H9 (cell line): ENCODE measurements around the gene CCNO. TPM values are rescaled to one million over a fixed set of nuclear protein-coding genes. Genes with fewer than 3 reads are reported as not detected.

ENCODE experiments used
- DNase-seq: peaks from one replicate; pipeline ENCODE4 v3.0.0-alpha.2; 2017
- H2AFZ ChIP-seq: one replicate; pipeline ENCODE4 v1.6.1; 2013; ENCODE audit warnings: mild to moderate bottlenecking, low read length, control low read depth, moderate library complexity
- H2AK5ac ChIP-seq: 2 replicates; pipeline ENCODE4 v1.6.1; 2013; ENCODE audit warnings: low read length, control low read depth, mixed read lengths; ENCODE audit not compliant: insufficient read length
- H2BK120ac ChIP-seq: one replicate; pipeline ENCODE4 v1.6.1; 2013; ENCODE audit warnings: low read depth, mild to moderate bottlenecking, low read length, control low read depth, inconsistent platforms; ENCODE audit not compliant: poor library complexity, severe bottlenecking
- H2BK12ac ChIP-seq: 2 replicates; pipeline ENCODE4 v1.6.1; 2013; ENCODE audit warnings: low read length, control low read depth, mixed read lengths, low read depth; ENCODE audit not compliant: insufficient read length
- H2BK15ac ChIP-seq: 2 replicates; pipeline ENCODE4 v1.6.1; 2013; ENCODE audit warnings: low read depth, low read length, control low read depth
- H2BK20ac ChIP-seq: one replicate; pipeline ENCODE4 v1.6.1; 2013; ENCODE audit warnings: low read depth, mild to moderate bottlenecking, low read length, control low read depth, inconsistent platforms; ENCODE audit not compliant: poor library complexity, severe bottlenecking
- H2BK5ac ChIP-seq: 2 replicates; pipeline ENCODE4 v1.6.1; 2013; ENCODE audit warnings: low read length, control low read depth, mixed read lengths; ENCODE audit not compliant: insufficient read length
- H3K14ac ChIP-seq: 2 replicates; pipeline ENCODE4 v1.6.1; 2013; ENCODE audit warnings: low read length, control low read depth; ENCODE audit not compliant: insufficient read depth
- H3K18ac ChIP-seq: 2 replicates; pipeline ENCODE4 v1.6.1; 2013; ENCODE audit warnings: low read depth, mild to moderate bottlenecking, mixed read lengths, low read length, control low read depth; ENCODE audit not compliant: insufficient read length
- H3K23ac ChIP-seq: 2 replicates; pipeline ENCODE4 v1.6.1; 2013; ENCODE audit warnings: low read length, control low read depth, mixed read lengths, low read depth; ENCODE audit not compliant: insufficient read length
- H3K23me2 ChIP-seq: 2 replicates; pipeline ENCODE4 v1.6.1; 2013; ENCODE audit warnings: low read depth, mild to moderate bottlenecking, mixed read lengths, low read length, control low read depth; ENCODE audit not compliant: insufficient read length, poor library complexity, severe bottlenecking
- H3K27ac ChIP-seq: 2 replicates; pipeline ENCODE4 v1.5.1; 2013; ENCODE audit warnings: low read length, control low read depth, mixed read lengths, low read depth; ENCODE audit not compliant: insufficient read length
- H3K27me3 ChIP-seq: 2 replicates; pipeline ENCODE4 v1.6.1; 2013; ENCODE audit warnings: low read length, control low read depth, inconsistent platforms; ENCODE audit not compliant: insufficient read depth
- H3K4ac ChIP-seq: 2 replicates; pipeline ENCODE4 v1.6.1; 2013; ENCODE audit warnings: low read depth, mild to moderate bottlenecking, control low read depth, inconsistent platforms, low read length, moderate library complexity
- H3K4me1 ChIP-seq: 2 replicates; pipeline ENCODE4 v1.6.1; 2013; ENCODE audit warnings: low read length, control low read depth, inconsistent platforms; ENCODE audit not compliant: insufficient read depth
- H3K4me2 ChIP-seq: 2 replicates; pipeline ENCODE4 v1.6.1; 2013; ENCODE audit warnings: low read length, control low read depth, mixed read lengths; ENCODE audit not compliant: insufficient read length, insufficient read depth
- H3K56ac ChIP-seq: 2 replicates; pipeline ENCODE4 v1.6.1; 2013; ENCODE audit warnings: low read depth, mild to moderate bottlenecking, mixed read lengths, low read length, control low read depth; ENCODE audit not compliant: insufficient read length
- H3K79me1 ChIP-seq: 2 replicates; pipeline ENCODE4 v1.6.1; 2013; ENCODE audit warnings: low read depth, mild to moderate bottlenecking, moderate library complexity, low read length, control low read depth, inconsistent platforms; ENCODE audit not compliant: insufficient read depth, poor library complexity, severe bottlenecking
- H3K79me2 ChIP-seq: 2 replicates; pipeline ENCODE4 v1.6.1; 2013; ENCODE audit warnings: low read length, control low read depth, inconsistent platforms; ENCODE audit not compliant: insufficient read depth
- H3K9ac ChIP-seq: 2 replicates; pipeline ENCODE4 v1.6.1; 2013; ENCODE audit warnings: low read length, control low read depth, mixed read lengths; ENCODE audit not compliant: insufficient read length; ENCODE audit errors: extremely low read depth
- H3K9me3 ChIP-seq: one replicate; pipeline ENCODE4 v1.6.1; 2013; ENCODE audit warnings: low read depth, low read length, inconsistent platforms; ENCODE audit not compliant: control insufficient read depth
- H3T11ph ChIP-seq: one replicate; pipeline ENCODE4 v1.6.1; 2013; ENCODE audit warnings: mild to moderate bottlenecking, low read length, control low read depth, inconsistent platforms
- H4K20me1 ChIP-seq: one replicate; pipeline ENCODE4 v1.6.1; 2013; ENCODE audit not compliant: control insufficient read depth, insufficient read length, insufficient read depth
- H4K5ac ChIP-seq: 2 replicates; pipeline ENCODE4 v1.6.1; 2013; ENCODE audit warnings: low read depth, mild to moderate bottlenecking, mixed read lengths, low read length, control low read depth; ENCODE audit not compliant: insufficient read length
- H4K8ac ChIP-seq: replicated peaks from 2 replicates; pipeline ENCODE4 v1.6.1; 2013; ENCODE audit warnings: low read length, control low read depth, mixed read lengths, low read depth; ENCODE audit not compliant: insufficient read length
- H4K91ac ChIP-seq: 2 replicates; pipeline ENCODE4 v1.6.1; 2013; ENCODE audit warnings: low read depth, mild to moderate bottlenecking, moderate library complexity, mixed read lengths, low read length, control low read depth; ENCODE audit not compliant: insufficient read length
- H3K27ac Mint-ChIP-seq, 3 experiments: 2 replicates in 2 of 3; 3 replicates in 1 of 3; pipeline ENCODE4 v1.8.0; 2020 to 2021; ENCODE audit warnings: mixed read lengths in 3 of 3, mild to moderate bottlenecking in 1 of 3, moderate library complexity in 1 of 3
- H3K27me3 Mint-ChIP-seq: 2 replicates; pipeline ENCODE4 v1.8.0; 2021; ENCODE audit warnings: low read depth, mild to moderate bottlenecking, moderate library complexity, mixed read lengths
- H3K36me3 Mint-ChIP-seq, 3 experiments: 2 replicates in 2 of 3; 3 replicates in 1 of 3; pipeline ENCODE4 v1.8.0; 2020 to 2021; ENCODE audit warnings: low read depth in 3 of 3, mixed read lengths in 3 of 3; ENCODE audit not compliant: insufficient read depth in 1 of 3
- H3K4me1 Mint-ChIP-seq, 2 experiments: 2 replicates each; pipeline ENCODE4 v1.8.0; 2020; ENCODE audit warnings: mixed read lengths in 2 of 2
- H3K4me3 Mint-ChIP-seq, 2 experiments: 2 replicates in 1 of 2; 3 replicates in 1 of 2; pipeline ENCODE4 v1.8.0; 2020 to 2021; ENCODE audit warnings: mild to moderate bottlenecking in 2 of 2, mixed read lengths in 2 of 2, moderate library complexity in 1 of 2
- H3K9me3 Mint-ChIP-seq, 2 experiments: 2 replicates in 1 of 2; 3 replicates in 1 of 2; pipeline ENCODE4 v1.8.0; 2020; ENCODE audit warnings: mild to moderate bottlenecking in 2 of 2, mixed read lengths in 2 of 2, moderate library complexity in 1 of 2
- CTCF ChIP-seq: fragments of 200-600 bp; sonication (generic); conservative IDR thresholded peaks from 3 replicates; pipeline ENCODE4 v1.8.0; 2021; ENCODE audit warnings: antibody characterized with exemption, mild to moderate bottlenecking
- WGBS: extraction: QIAGEN DNeasy Blood & Tissue Kit; methylation state at CpG from one replicate; pipeline ENCODE4 v1.1.7; 2013; ENCODE audit warnings: missing lambda C conversion rate, low lambda C conversion rate, mixed read lengths; ENCODE audit not compliant: insufficient read length; ENCODE audit errors: extremely low coverage; 5-methylcytosine and 5-hydroxymethylcytosine counted together
- total RNA-seq: library from RNA; stranded (reverse); gene quantifications from 2 replicates; pipeline ENCODE4 v1.2.1, GENCODE V29; 2021

CCNO gene
- total RNA-seq, 1 experiment from 2014 or later: 0.24 TPM

GRCh38 chr5:55258339-55258738 lies 24.9 kb upstream of the CCNO start:
- WGBS: no CpG with 5 or more reads among the region's 3 CpGs
- no peaks in the 10 kb centered on the region for H3K27me3 Mint-ChIP-seq
- no peaks in the 10 kb centered on the region for H3K27me3 ChIP-seq

More at GRCh38 chr5:55258339-55258738, 24.9 kb upstream of the CCNO start:
- no peak overlapping the region for H3K23ac ChIP-seq
- no peak overlapping the region for H3K18ac ChIP-seq
- no peaks in the 10 kb centered on the region for H3K79me1 ChIP-seq
- H2AFZ ChIP-seq: no peak overlapping the region
- no peak overlapping the region for H3K27ac Mint-ChIP-seq
- no peak overlapping the region for H3K4ac ChIP-seq
- no peak for TF ChIP-seq CTCF
- H2BK120ac ChIP-seq: no peak overlapping the region
- no peak overlapping the region for H4K91ac ChIP-seq
- no peaks in the 10 kb centered on the region for H3K9me3 Mint-ChIP-seq
- H3K4me1 Mint-ChIP-seq: peaks cover 2 to 4% of the 10 kb centered on the region in 2 experiments; a peak in 2 of 4 replicates
- no peak overlapping the region for H2BK12ac ChIP-seq
- H3K9ac ChIP-seq: no peak overlapping the region
- H3K56ac ChIP-seq: no peak overlapping the region
- no peak overlapping the region for H3K4me2 ChIP-seq
- H3K79me2 ChIP-seq: no peaks in the 10 kb centered on the region
- peaks cover 2 to 27% (median 16%) of the 10 kb centered on the region in 3 experiments; a peak in 6 of 7 replicates for H3K36me3 Mint-ChIP-seq
- no peaks in the 10 kb centered on the region for H3K4me1 ChIP-seq
- no peak overlapping the region for H3K27ac ChIP-seq
- no peaks in the 10 kb centered on the region for H3K23me2 ChIP-seq
- no peaks in the 10 kb centered on the region for H4K20me1 ChIP-seq
- no peak overlapping the region for H3K4me3 Mint-ChIP-seq
- H3T11ph ChIP-seq: no peak overlapping the region
- H2AK5ac ChIP-seq: no peak overlapping the region
- no peak for DNase-seq
- no peaks in the 10 kb centered on the region for H3K9me3 ChIP-seq
- H2BK5ac ChIP-seq: no peak overlapping the region
- H4K5ac ChIP-seq: no peak overlapping the region
- no peak overlapping the region for H2BK15ac ChIP-seq
- no peak overlapping the region for H3K14ac ChIP-seq
- no peak overlapping the region for H2BK20ac ChIP-seq
- no peak overlapping the region for H4K8ac ChIP-seq
